ENCODE results near the gene SUPT20HL1.
"Not testable (repeated sequence)": the region's sequence is repeated elsewhere in the genome, so short reads cannot be mapped to it uniquely, and the experiment has no call there.

The SUPT20HL1 gene

DNA sequence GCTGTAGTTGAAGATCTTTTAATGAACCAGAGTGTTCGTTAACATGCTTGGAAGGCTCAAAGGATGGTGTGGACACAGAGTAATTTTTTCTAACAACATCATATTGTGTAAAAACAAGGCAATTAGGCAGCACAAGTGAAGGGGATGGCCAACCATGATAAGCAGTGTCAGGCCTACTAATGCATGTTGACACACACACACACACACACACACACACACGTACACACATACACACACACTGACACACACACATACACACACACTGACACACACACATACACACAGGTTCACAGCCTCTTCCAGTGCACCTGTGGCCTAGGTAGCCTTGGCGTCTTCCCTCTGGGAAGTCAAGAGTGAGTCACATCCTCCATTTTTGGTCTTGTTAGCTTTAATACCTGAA is at the start of gene SUPT20HL1:
SUPT20HL1 (plus strand) TSS at position 368 of the 400 bp plus-strand sequence. CDS start 2,122 bp downstream, outside the sequence.
- DNase-seq: no peak

DNA sequence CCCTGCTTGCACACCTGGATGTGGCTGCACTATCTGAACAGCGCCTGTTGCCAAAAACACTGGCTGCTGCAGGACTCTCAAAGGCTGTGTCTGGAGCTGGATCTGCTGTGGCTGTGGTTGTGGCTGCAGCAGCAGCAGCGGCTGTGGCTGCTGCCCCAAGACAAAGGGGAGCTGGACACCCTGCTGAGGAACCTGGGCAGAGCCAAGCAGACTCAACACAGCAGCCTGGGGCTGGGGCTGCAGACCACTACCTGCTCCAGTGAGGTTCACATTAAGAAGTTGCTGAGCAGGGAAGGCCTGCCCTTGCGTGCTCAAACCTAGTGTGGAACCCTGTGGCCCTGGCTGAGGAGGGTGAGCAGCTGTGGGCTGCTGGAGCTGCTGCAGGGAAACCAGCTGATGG is 49.5 kb upstream of the SUPT20HL1 start:
- not testable (repeated sequence) for DNase-seq

DNA sequence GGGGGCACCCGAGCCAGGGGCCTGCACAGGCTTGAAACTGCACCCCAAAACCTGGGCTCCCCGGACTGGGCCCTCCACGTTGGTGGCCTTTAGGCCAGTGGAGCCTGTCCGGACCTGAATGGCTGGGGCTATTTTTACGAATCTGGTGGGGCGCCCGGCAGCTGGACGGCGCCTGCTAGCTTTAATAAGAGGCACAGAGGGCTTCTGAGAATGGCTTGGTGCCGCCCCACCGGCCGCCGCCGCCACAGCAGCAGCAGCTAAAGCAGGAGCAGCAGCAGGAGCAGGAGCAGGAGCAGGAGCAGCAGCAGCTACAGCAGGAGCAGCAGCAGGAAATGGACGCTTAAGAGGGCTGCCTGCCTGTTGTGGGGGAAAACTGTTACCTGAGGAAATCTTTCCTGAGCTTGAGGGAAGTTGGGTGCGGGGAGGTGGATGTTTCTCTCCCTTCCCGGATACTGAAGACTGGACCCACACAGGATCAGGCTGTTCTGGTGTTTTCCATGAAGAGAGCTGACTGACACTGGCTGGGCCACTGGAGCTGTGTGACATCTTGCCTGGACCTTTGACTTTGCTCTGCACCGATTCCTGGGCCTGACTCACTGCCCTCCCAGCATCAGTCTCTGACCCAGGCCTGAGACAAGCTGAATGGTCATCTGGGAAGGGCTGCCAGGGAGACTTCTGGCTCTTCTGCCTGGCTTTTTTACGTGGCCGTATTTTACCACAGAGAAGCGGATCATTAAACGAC is 48.8 kb upstream of the SUPT20HL1 start:
- not testable (repeated sequence) for DNase-seq

DNA sequence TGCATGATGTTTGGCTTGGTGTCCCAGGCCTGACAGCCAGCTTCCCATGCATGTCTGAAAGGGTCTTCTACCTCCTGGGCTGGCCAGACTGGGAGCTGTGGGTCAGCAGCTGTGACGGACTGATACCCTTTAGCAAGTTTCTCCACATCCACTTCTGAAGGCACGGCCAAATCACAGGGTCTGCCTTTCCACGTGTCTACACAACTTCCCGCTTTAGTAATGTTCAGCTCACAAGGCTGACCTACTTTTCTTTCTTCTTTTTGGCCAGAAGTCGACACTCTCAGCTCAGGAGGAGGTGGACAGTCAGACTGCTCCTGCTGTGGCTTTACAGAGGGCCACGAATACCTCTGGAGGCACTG is 48.2 kb upstream of the SUPT20HL1 start:
- not testable (repeated sequence) for DNase-seq

DNA sequence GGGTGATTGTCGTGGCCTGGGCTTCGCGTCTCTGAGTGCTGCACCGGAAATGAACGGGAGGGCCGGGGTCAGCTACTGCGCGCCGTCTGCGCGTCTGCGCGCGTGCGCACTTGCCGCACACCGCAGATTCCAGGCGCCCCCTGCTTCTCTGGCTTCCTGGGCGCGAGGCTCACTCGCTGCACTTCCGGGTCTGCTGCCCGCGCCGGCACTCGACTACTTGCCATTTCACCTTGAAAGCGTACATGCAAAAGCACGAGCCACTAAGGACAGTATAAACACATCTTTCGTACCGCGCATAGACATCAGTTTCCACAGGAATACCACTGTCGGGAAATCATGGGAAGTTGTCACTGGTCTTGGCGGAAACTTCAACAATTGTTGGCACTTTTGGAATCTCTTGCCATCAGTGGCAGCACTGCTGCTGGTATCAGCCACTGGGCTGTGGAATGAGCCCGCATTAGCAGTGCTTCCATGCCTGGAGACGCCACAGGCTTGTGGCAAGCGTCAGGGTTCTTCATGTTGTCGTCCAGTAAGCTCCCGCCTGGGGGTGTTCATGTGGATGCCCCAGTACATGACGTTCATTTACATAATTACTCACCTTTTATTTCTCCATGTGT is 46.3 kb upstream of the SUPT20HL1 start, which contains the start of gene SUPT20HL2:
SUPT20HL2 (minus strand) TSS at position 51 of the 617 bp plus-strand sequence. CDS start 754 bp downstream, outside the sequence.
- no peak for DNase-seq

DNA sequence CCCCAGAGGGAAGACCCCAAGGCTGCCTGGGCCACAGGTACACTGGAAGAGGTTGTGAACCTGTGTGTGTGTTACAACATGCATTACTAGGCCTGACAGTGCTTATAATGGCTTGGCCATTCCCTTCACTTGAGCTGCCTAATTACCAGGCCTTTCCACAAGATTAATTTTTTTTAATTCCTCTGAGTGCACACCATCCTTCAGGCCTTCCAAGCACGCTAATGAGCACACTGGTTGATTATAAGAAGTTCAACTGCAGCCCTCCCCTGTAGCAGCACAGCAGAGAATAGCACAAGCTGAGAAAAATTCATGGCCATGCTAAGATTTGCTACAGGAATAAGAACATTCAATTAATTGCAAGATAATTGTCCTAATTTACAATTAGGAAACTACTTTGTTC is 44.3 kb upstream of the SUPT20HL1 start:
- DNase-seq: no peak

DNA sequence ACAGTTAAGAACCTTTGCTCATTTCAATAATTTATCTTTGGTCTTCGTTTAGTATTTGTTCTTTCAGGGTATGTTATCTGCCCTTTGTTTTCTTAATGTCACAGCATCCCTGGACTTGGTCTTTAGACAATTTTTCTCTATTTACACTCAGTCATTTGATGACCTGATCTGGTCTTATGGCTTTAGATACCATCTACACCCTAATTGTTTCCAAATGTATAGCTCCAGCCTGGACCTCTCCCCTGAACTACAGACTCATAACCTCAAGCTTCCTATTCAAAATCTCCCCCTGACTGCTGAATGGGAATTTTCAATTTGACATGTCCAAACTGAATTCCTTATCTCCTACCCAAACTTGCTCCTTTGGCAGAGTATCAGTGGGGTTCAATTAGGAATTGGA is 42.9 kb upstream of the SUPT20HL1 start:
- no peak for DNase-seq

DNA sequence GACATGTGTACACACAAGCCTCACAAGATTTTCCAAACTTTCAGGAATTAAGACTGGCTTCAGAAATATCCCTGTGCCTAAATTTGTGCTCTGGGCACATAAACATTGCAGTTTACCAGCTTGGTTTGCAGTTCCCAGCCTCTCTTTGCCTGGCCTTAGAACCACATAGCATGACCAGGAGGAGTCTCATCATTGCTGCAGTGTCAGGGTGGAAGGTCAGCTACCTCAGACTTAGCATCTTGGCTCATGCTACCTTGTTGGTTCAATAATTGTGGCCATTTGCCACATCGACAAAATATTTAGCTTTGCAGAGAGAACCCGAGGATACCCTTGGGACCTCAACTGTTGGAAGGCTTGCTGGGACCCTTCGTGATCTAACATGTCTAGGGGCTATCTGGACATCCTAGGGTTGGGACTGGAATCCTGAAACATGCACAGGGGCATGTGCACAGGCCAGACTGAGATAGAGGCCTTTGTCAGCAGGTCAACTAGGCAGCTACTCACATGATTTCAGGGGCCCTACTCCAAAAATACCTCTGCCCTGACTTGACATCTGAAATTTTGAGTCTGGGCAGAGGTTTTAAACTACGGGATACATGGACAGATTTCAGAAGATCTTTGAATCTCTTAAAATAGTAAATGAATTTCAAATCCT is 38.6 kb upstream of the SUPT20HL1 start:
- DNase-seq: no peak

DNA sequence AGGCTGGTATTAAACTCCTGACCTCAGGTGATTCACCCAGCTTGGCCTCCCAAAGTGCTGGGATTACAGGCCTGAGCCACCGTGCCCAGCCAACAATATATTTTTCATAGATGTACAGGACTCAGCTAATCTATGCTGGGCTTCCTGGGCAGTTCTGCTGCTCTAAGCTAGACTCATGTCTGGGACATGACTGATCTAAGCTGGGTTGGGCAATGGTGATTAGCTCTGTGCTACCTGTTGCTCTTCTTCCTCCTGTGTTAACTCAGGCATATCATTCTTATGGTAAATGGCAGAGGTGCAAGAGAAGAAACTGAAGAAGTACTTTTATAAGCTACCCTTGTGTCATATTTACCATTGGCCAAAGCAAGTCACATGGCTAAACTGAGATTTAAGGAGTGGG is 35.2 kb upstream of the SUPT20HL1 start:
- no peak for DNase-seq

DNA sequence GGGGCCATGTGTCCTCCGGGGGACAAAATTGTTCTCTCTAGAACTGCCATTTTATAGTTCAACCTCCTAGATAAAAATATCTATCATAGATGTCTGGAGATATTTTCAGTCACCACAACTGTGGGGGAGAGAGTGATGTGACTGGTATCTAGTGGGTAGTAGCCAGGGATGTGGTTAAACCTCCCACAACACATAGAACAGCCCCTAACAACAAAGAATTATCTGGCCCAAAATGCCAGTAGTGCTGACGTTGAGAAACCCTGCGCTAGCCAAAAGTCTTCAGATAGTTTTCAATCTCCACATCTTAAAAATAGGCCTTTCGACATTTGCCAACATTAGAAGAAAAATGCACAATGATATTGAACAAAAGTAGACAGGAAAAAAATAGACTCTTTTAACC is 27.6 kb upstream of the SUPT20HL1 start:
- DNase-seq: no peak

DNA sequence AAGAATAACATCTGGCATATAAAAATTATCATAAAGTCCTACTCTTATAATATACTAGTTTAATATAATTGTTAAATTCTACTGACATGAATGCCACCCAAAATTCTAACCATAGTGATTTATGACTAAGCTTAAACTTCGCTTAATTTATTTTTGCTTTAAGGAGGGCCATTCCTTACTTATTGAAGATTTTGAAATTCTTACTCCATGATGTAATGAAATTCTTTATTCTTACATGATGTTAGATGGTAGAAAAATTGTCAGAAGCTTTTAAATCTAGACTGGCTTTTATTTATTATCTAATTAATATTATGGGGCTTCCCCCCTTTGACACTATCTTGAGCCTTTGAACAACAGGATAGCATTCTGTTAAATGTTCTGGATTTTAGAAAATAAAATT is 27.1 kb upstream of the SUPT20HL1 start:
- no peak for DNase-seq

DNA sequence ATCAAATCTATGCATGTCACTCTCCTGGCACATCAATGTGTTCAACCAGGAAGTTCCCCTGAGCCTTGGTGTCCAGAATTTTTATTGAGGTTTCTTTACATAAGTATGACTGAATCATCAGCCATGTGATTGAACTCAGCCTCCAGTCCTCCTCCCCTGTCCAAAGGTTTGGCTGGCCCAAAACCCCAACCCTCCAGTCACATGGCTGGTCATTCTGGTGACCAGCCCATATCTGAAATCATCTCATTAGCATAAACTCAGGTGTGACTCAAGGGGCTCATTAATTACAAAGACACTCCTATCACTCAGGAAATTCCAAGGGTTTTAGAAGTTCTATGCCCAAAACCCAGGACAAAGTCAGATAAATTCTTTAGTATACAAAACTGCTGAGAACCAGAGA is 26.0 kb upstream of the SUPT20HL1 start:
- no peak for DNase-seq

DNA sequence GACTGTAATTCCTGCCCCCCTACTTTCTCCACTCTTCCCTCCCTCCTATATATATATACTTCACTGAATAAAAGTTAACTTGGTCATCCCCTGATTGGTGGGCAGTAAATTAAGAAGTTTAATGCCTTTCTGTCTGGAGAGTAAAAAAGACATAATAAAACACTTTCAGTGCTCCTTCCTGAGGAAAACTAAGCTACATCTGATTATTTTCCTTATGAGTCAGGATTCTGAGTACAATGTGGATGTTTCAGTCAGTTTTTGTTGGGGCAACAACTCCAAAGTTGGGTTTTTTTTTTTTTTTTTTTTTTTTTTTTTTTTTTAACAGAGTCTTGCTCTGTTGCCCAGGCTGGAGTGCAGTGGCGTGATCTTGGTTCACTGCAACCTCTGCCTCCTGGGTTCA is 24.6 kb upstream of the SUPT20HL1 start:
- DNase-seq: no peak

DNA sequence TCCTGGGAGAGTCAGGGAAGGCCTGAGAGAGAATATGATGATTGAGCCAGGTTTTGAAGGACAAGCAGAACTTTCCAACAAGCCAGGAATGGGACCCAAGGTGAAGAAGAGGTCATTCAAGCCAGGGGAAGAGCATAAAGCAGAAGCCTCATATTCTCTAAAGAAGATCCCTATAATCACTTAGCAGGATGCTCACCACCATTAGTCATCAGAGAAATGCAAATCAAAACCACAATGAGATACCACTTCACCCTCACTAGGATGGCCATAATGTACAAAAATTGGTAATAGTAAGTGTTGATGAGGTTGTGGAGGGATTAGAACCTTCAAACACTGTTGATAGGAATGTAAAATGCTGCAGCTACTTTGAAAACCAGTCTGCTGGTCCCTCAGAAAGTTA is 20.5 kb upstream of the SUPT20HL1 start:
- no peak for DNase-seq

DNA sequence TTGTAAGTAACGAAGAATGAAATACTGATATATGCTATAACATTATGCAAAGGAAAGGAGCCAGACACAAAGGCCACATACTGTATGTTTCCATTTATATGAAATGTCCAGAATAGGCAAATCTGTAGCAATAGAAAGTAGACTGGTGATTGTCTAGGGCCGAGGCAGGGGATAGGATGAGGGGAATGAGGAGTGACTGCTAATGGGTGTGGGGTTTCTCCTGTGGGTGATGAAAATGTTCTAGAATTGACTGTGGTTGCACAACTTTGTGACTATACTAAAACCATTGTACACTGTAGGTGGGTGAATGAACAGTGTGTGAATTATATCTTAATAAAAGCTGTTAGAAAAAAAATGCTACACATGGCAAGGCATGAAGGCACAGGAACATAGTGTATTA is 19.9 kb upstream of the SUPT20HL1 start:
- DNase-seq: no peak

DNA sequence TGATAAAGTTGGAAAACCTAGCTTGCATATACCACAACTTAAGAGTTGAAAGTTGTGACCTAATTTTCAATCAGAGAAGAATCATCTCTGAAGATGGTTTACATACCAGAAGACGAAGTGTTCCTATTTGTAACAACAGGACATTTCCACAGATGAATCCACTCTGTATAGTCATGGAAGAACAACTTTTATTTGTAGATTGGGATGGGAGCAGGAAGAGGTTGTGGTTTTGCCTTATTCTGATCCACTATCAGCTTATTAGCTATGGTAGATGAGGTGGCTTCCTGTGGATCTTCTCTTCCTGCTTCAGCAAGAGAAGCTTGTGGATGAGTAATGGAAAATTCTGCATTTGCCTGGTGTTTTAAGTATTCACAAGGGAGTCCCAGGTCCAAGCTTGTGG is 18.6 kb upstream of the SUPT20HL1 start:
- no peak for DNase-seq

DNA sequence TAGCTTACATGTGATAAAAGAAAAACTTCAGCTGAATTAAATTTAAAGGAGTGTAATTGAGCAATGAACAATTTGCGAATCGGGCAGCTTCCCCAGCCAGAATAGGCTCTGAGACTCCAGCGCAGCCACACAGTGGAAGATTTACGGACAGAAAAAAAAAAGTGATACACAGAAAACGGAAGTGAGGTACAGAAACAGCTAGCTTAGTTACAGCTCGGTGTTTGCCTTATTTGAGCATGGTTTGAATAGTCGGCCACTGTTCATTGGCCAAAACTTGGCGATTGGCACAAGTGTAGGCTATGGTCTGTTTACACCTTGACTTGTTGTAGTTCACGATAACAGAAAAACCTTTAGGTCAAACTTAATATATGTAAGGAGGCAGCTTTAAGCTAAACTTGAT is 16.7 kb upstream of the SUPT20HL1 start:
- DNase-seq: no peak

DNA sequence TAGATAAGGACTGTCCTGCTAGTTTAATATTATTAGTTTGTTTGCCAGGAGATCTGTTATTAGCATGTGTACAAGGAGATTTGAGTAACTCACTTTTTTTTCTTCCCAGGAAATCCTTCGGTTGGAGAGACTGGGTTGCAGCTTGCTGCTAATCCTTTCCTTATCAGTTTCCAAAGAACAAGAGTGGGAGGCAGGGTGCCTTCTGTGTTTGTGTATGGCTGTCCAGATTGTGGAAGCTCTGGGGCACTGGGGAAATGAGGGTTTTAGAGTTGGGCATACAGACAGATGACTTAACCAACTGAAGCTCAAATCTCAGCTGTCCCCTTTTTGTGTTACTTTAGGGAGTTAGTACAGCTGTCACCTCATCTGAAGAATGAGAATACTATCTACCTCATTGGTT is 12.6 kb upstream of the SUPT20HL1 start:
- DNase-seq: no peak

DNA sequence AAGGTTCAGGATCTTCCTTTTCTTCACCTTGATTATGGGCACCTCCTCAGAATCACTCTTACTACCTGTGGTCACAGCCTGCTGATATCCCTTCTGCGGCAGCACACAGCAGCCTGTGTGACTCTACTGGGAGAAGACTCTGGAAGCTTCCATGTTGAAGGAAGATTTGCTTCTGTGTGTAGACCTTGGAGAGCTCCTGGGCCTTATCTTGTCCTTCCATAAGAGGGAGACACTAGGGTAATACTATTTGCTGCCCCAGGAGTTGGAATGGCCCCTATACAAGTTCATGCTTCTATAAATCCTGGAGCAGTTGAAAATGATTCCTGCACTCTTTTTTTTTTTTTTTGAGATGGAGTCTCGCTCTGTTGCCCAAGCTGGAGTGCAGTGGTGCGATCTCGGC is 10.2 kb upstream of the SUPT20HL1 start:
- no peak for DNase-seq

DNA sequence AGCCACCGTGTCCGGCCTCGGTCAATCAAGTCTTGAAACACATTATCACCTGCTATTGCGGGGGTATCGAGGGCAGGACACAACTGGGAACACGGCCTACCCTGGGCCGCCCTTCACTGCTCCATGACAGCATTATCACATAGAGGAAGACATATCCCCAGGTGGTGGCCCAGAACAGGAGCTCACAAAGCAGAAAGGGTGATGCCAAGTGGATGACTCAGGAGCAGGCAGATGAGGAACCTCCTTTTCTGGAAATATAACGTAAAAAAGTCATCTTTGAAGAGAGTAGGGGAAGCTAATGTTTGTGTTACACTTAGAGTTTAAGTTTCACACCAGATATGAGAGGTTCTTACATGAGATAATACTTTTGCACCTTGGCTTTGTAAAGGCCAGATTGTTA is 5.3 kb upstream of the SUPT20HL1 start:
- DNase-seq: no peak

DNA sequence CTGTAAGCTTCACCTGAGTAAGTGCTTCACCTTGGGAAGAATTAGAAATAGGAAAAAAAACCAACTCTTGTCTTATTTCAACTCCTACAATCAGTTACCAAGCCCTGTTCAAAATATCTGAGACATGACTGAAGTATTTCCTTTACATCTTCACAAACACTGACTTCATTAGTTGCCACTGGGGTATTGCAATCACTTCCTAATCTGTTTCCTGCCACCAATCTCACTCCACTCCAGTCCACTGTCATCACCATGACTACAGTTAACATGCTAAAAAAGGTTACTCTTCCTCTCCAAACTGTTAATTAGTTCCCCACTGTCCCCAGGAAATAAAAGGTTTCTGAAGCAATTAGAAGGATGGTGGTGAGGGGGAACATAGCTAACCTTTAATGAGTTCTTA is 3.3 kb upstream of the SUPT20HL1 start:
- DNase-seq: no peak

DNA sequence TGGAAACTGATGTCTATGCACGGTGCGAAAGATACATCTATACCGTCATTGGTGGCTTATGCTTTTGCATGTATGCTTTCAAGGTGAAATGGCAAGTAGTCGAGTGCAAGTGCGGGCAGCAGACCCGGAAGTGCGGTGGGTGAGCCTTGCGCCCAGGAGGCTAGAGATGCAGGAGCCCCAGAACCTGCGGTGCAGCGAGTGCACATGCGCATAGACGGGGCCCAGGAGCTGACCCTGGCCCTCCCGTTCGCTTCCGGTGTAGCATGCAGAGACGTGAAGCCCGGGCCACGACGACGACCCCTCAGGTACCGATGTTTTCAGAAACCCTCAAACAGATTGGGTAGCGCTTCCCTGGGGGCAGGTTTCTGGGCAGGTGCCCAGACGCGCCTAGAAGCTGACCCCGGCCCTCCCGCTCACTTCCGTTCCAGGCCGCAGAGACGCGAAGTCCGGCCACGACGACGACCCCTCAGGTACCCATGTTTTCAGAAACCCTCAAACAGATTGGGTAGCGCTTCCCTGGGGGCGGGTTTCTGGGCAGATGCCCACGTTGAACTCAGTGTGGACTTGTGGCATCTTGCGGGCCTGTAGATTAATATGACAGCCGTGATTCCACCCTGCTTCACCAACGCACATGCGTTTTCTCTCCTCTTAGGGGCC is 1.8 kb downstream of the SUPT20HL1 start:
- not testable (repeated sequence) for DNase-seq

DNA sequence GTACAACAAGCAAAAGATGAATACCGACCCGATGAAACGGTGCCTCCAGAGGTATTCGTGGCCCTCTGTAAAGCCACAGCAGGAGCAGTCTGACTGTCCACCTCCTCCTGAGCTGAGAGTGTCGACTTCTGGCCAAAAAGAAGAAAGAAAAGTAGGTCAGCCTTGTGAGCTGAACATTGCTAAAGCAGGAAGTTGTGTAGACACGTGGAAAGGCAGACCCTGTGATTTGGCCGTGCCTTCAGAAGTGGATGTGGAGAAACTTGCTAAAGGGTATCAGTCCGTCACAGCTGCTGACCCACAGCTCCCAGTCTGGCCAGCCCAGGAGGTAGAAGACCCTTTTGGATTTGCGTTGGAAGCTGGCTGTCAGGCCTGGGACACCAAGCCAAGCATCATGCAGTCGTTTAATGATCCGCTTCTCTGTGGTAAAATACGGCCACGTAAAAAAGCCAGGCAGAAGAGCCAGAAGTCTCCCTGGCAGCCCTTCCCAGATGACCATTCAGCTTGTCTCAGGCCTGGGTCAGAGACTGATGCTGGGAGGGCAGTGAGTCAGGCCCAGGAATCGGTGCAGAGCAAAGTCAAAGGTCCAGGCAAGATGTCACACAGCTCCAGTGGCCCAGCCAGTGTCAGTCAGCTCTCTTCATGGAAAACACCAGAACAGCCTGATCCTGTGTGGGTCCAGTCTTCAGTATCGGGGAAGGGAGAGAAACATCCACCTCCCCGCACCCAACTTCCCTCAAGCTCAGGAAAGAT is 3.2 kb downstream of the SUPT20HL1 start:
- DNase-seq: not testable (repeated sequence)

Measured in NCI-H1694 treated with DMSO at 0.1 percent for 48 hours (cell line).